GM18519 (cell line): ENCODE data around the gene DGUOK.
"Not testable (repeated sequence)": the region's sequence is repeated elsewhere in the genome, so short reads cannot be mapped to it uniquely, and the experiment has no call there.

ENCODE experiments used
- ATAC-seq: cut with Tn5 transposase; IDR thresholded peaks from one replicate; pipeline ENCODE4 v1.9.1; 2021; ENCODE audit warnings: mild to moderate bottlenecking, moderate library complexity; ENCODE audit not compliant: unreplicated experiment, low FRiP score

DGUOK gene

DNA sequence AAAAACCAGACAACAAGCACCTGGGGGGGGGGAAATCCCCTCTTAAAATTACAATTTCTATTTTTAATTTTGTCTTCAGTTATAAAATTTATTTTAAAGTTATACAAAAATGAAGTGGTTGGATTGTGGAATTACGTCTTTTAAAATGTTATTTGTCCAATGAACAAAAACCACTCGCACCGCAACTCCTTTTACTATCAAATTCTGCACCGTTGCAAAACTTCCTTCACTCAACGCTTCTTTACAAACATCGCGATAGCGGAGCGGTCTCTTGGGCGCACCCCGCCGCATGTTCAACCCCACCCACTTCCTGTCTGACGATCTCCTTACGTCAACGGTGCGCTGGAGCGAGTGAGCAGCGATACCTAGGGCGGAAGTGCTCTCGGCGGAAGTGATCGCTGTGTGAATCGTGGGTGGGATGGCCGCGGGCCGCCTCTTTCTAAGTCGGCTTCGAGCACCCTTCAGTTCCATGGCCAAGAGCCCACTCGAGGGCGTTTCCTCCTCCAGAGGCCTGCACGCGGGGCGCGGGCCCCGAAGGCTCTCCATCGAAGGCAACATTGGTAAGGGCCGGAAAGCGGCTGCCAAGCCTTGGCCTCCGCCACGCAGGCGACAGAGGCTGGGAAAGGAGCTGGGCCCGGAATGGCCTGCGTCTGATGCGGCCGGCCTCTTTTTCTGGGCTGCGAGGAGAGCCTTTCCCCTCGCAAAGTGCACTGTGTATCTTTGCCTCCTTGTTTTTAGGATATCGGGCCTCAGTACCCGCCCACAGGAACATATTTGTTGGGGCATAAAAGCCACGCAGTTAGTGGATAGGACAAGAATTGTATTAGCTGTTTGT lies at the start of gene DGUOK:
TSS of gene DGUOK (plus strand) at position 388 of the 835 bp plus-strand sequence. CDS start at position 419, 31 bp downstream.
- peak; percentile 97 for ATAC-seq

DNA sequence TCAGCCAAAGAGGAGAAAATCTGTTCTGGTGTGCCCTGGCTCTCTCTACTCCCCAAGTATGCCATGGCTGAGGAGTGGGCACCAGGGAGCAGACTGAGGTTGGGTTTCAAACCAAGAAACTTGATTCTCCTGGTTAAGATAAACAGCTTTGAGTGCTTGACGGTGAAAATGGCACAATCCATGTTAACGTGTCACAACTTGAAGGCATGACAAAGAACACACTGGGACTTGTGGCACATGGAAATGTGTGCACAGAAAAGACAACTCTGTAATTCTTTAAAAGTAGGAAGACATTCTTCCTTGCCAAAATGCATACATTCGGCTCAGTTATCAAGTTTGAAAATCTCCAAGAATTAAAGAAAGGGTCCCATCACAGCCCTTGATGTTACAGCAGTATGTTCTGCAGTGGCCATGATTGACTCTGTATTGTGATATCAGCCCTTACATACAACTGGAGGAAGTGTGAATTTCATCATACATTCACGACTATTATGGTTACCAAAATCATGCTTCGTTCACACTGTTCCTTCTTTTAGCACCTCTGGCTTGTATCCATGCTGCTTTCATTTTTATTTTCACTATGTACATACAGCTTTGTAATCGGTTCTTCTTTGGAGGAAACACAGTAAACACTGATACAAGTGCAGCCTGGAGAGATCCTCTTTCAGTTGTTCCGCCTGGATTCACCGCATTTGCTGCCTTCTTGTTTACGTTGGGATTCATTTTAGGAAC lies 49.4 kb upstream of the DGUOK start:
- ATAC-seq = no peak

DNA sequence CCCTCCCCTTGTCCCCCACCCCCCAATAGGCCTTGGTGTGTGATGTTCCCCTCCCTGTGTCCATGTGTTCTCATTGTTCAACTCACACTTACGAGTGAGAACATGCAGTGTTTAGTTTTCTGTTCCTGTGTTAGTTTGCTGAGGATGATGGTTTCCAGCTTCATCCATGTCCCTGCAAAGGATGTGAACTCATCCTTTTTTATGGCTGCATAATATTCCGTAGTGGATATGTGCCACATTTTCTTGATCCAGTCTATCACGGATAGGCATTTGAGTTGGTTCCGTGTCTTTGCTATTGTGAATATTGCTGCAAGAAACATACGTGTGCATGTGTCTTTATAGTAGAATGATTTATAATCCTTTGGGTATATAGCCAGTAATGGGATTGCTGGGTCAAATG lies 48.7 kb upstream of the DGUOK start:
- not testable (repeated sequence) for ATAC-seq

DNA sequence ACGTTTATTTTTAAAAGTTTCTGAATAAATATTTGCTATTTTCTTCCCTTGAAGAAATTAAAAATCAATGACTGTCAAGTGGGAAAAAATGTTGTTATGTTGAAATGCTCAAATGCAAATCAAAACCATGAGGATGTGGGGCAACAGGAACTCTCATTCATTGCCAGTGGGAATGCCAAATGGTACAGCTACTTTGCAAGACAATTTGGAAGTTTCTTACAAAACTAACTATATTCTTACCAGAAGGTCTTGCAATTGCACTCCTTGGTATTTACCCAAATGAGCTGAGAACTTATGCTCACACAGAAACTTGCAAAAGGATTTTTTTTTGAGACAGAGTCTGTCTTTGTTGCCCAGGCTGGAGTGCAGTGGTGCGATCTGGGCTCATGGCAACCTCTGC lies 41.3 kb upstream of the DGUOK start:
- no peak for ATAC-seq

DNA sequence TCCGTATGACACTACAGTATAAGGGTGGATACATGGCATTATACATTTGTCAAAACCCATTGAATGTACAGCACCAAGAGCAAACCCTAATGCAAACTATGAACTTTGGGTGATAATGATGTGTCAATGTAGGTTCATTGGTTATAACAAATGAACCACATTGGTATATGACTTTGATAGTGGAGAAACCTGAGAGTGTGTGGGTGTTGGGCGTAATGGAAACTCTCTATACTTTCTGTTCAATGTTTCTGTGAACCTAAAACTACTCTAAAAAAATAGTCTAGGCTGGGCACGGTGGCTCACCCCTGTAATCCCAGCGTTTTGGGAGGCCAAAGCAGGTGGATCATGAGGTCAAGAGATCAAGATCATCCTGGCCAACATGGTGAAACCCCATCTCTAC lies 40.3 kb upstream of the DGUOK start:
- no peak for ATAC-seq

GRCh38 chr2:73887596-73888353 lies 38.9 kb upstream of the DGUOK start:
- ATAC-seq = not testable (repeated sequence)

DNA sequence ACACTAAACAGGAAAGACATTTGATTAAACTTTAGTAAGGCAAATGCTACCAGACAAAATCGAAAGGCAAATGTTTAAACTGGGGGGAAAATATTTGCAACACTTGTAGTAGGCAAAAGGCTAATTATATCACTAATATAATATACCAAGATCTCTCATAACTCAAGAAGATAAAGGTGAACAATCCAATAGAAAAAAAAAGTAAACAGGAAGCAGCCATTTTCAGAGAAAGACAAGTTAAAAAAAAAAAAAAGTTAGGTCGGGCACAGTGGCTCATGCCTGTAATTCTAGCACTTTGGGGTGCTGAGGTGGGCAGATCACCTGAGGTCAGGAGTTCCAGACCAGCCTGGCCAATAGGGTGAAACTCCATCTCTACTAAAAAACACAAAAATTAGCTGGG lies 38.3 kb upstream of the DGUOK start:
- no peak for ATAC-seq

DNA sequence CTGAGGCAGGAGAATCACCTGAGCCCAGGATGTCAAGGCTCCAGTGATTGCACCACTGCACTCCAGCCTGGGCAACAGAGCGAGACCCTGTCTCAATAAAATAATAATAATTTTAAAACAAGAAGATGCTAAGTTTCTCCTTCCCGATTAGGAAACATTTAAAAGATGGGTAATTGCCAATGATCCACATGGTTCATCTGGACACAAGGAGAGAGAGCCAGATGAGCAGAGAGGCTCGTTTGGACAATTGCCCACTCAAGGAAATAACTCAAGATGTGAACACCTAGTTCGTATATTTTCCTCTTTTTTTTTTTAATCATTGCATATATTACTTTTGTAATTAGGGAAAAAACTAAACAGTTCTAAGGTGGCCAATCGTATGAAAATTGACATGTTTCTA lies 37.5 kb upstream of the DGUOK start:
- no peak for ATAC-seq

DNA sequence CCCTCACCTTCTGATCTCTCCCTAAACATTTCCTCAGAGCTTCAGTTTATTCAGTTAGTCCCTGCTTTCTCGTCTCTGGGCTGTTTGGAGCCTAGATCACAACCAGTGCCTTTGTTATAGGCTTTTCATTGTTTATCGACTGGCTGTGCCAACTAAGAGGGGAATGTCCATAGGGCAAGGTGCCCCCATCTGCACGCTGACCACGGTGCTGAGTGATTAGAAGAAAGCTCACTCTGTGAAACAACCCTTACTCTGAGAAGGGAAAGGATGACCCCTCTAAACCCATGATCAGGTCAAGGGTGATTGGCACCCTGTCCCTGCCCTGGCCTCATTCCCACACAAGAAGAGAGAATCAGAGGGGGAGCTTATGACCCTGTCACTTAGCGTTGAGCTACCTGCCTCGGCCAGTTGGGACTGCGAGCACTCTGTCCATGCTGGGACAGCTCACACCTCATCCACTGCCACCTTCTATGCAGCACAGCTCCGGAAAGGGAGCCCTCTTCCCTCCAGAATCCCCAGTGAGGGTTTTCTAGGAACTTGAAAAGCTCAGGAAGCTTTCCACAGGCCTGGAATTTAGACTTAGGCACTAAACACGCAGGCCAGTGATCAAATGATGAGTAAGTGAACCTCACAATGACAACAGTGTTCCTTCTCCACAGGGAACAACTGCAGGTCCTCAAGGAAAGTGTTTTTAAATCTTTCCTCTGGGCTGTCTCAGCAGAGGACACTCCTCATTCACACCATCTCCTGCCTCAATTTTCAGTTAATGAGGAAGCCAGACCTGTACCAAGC lies 36.2 kb upstream of the DGUOK start:
- no peak for ATAC-seq

GRCh38 chr2:73891276-73891901 lies 35.3 kb upstream of the DGUOK start:
- no peak for ATAC-seq

- no peak for ATAC-seq
These were observed 33.9 kb upstream of the DGUOK start, which contains the start of gene ACTG2 for GRCh38 chr2:73892631-73893329. Gene ACTG2, plus strand, starts transcription at chr2:73893008. Its CDS starts 8,304 bp downstream, at chr2:73901312.

- no peak for ATAC-seq
These were observed 32.8 kb upstream of the DGUOK start for GRCh38 chr2:73893764-73894474.

DNA sequence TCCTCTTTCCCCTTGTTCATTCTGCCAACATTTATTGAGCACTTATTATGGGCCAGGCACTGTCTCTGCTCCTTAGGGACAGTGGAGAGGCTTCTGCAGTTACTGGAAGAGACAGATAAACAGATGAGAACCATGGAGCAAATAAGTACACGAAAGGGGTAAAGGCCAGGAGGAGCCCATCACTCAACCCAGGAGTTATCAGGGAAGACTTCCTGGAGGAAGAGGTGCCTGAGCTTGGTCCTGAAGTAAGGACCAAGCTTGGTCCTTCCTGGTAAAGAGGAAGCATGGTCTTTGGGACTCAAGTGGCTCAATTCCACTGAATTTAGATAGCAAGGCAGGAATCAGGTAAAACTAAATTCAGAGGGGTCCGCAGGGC lies 32.2 kb upstream of the DGUOK start:
- ATAC-seq = no peak

GRCh38 chr2:73894877-73895276 lies 31.8 kb upstream of the DGUOK start:
- ATAC-seq = no peak

- no peak for ATAC-seq
These were observed 31.2 kb upstream of the DGUOK start for GRCh38 chr2:73895473-73895872.

- ATAC-seq = peak; percentile 67
These were observed 30.1 kb upstream of the DGUOK start for GRCh38 chr2:73896362-73897239.

GRCh38 chr2:73897240-73897583 lies 29.5 kb upstream of the DGUOK start:
- ATAC-seq = no peak

- ATAC-seq = no peak
These were observed 28.7 kb upstream of the DGUOK start for GRCh38 chr2:73897934-73898333.
